GM12878 (cell line): ENCODE measurements around the gene PRKCE. TPM values are rescaled to one million over a fixed set of nuclear protein-coding genes. Genes with fewer than 3 reads are reported as not detected.

ENCODE experiments used
- ATAC-seq: fragments of 200-7000 bp; cut with Tn5 transposase; 3 replicates; pipeline ENCODE4 v1.9.1; 2020; ENCODE audit warnings: mild to moderate bottlenecking, moderate library complexity
- BruUV-seq: library from RNA; stranded (reverse); fragments of 400-500 nt; replicated peaks from 2 replicates; lab custom pipeline; 2021; lab: Mats Ljungman, UMichigan
- CTCF ChIA-PET: fragments of 300-600 bp; sonication (Branson Sonifier 250); formaldehyde crosslinking; extraction: SDS; loops from one replicate; lab custom pipeline; 2021; ENCODE audit warnings: inconsistent platforms; lab: Yijun Ruan, JAX
- POLR2A ChIA-PET: fragments of 350-600 bp; formaldehyde crosslinking; extraction: SDS; loops from one replicate; lab custom pipeline; 2021; ENCODE audit warnings: inconsistent platforms; lab: Charles Lee
- RAD21 ChIA-PET: fragments of 300-600 bp; sonication (Branson Sonifier 250); formaldehyde crosslinking; loops from one replicate; lab custom pipeline; 2023; ENCODE audit warnings: antibody characterized with exemption; ENCODE audit not compliant: unreplicated experiment; lab: Charles Lee
- SMC1A ChIA-PET: fragments of 300-600 bp; sonication (Branson Sonifier 250); formaldehyde crosslinking; loops from one replicate; lab custom pipeline; 2023; ENCODE audit not compliant: unreplicated experiment, uncharacterized antibody; lab: Charles Lee
- DNase-seq: peaks from one replicate; pipeline ENCODE4 v3.0.0-alpha.2; 2011; ENCODE audit warnings: low read depth, low spot score
- FAIRE-seq: peaks from 3 replicates; lab custom pipeline; 2011; peaks lifted over from hg19 to GRCh38; lab: Jason Lieb, UNC
- H2AFZ ChIP-seq: 2 replicates; pipeline ENCODE4 v1.6.0; 2011; ENCODE audit warnings: low read depth, low read length, control low read depth; ENCODE audit not compliant: control insufficient read depth
- H3K27ac ChIP-seq: 2 replicates; pipeline ENCODE4 v1.5.1; 2011; ENCODE audit warnings: control low read depth; ENCODE audit not compliant: control insufficient read depth, insufficient read depth
- H3K27me3 ChIP-seq, 2 experiments: replicated peaks in 1 of 2; 2 replicates each; pipeline versions ENCODE4 v1.6.0 to v1.6.1; 2011; ENCODE audit warnings: low read length in 1 of 2; ENCODE audit not compliant: control insufficient read depth in 2 of 2, insufficient read depth in 2 of 2
- H3K36me3 ChIP-seq, 2 experiments: 2 replicates each; pipeline ENCODE4 v1.5.1; 2011; ENCODE audit warnings: low read length in 1 of 2; ENCODE audit not compliant: control insufficient read depth in 2 of 2, insufficient read depth in 2 of 2
- H3K4me1 ChIP-seq: 2 replicates; pipeline ENCODE4 v1.6.1; 2011; ENCODE audit warnings: mild to moderate bottlenecking, low read length, moderate library complexity, mixed read lengths; ENCODE audit not compliant: control insufficient read depth, insufficient read depth
- H3K4me2 ChIP-seq: 2 replicates; pipeline ENCODE4 v1.6.0; 2011; ENCODE audit warnings: control low read depth; ENCODE audit not compliant: control insufficient read depth, insufficient read depth
- H3K4me3 ChIP-seq: fragments of 200-600 bp; sonication (generic); 2 replicates; pipeline ENCODE4 v1.5.1; 2016
- H3K79me2 ChIP-seq: 2 replicates; pipeline ENCODE4 v1.6.0; 2011; ENCODE audit warnings: low read length; ENCODE audit not compliant: control insufficient read depth, insufficient read depth
- H3K9ac ChIP-seq: 2 replicates; pipeline ENCODE4 v1.8.0; 2011; ENCODE audit warnings: low read length, control low read depth, mixed read lengths; ENCODE audit not compliant: control insufficient read depth, insufficient read depth
- H3K9me3 ChIP-seq: replicated peaks from 3 replicates; pipeline ENCODE4 v1.5.1; 2011; ENCODE audit warnings: mild to moderate bottlenecking, low read length; ENCODE audit not compliant: control insufficient read depth, insufficient read depth
- H4K20me1 ChIP-seq: 2 replicates; pipeline ENCODE4 v1.6.0; 2011; ENCODE audit not compliant: control insufficient read depth, insufficient read depth
- BCL3 ChIP-seq: IDR thresholded peaks from 2 replicates; pipeline ENCODE4 v1.6.1; 2011; ENCODE audit warnings: borderline replicate concordance, low read depth, mild to moderate bottlenecking, moderate library complexity, low read length; ENCODE audit not compliant: insufficient read depth, poor library complexity, severe bottlenecking
- BRCA1 ChIP-seq: IDR thresholded peaks from 2 replicates; pipeline ENCODE4 v1.6.1; 2011; ENCODE audit warnings: low read depth, low read length, improper control_type of control experiment
- HCFC1 ChIP-seq: fragments of 150-350 bp; IDR thresholded peaks from 2 replicates; pipeline ENCODE4 v1.6.1; 2014; ENCODE audit warnings: low read length
- HDGF ChIP-seq: fragments of 450-650 bp; IDR thresholded peaks from 2 replicates; pipeline ENCODE4 v1.6.1; 2016; ENCODE audit warnings: antibody characterized with exemption
- IKZF1 ChIP-seq: fragments of 450-650 bp; conservative IDR thresholded peaks from 2 replicates; pipeline ENCODE4 v1.6.1; 2017; ENCODE audit warnings: antibody characterized with exemption, mild to moderate bottlenecking
- JUND ChIP-seq: IDR thresholded peaks from 2 replicates; pipeline ENCODE4 v1.6.1; 2012; ENCODE audit warnings: low read depth, mild to moderate bottlenecking, low read length, improper control_type of control experiment, moderate library complexity
- MTA3 ChIP-seq: IDR thresholded peaks from 2 replicates; pipeline ENCODE4 v1.6.1; 2012; ENCODE audit warnings: low read length, inconsistent platforms, borderline replicate concordance
- SIN3A ChIP-seq: IDR thresholded peaks from 2 replicates; pipeline ENCODE4 v1.6.1; 2012; ENCODE audit warnings: low read depth, low read length, improper control_type of control experiment
- SMARCA5 ChIP-seq: fragments of 450-650 bp; IDR thresholded peaks from 2 replicates; pipeline ENCODE4 v1.6.1; 2017; ENCODE audit warnings: mild to moderate bottlenecking
- TARDBP ChIP-seq: IDR thresholded peaks from 2 replicates; pipeline ENCODE4 v1.6.1; 2016; ENCODE audit warnings: borderline replicate concordance
- WGBS: methylation state at CpG from one replicate; pipeline ENCODE4 v1.1.6; 2016; ENCODE audit warnings: low lambda C conversion rate; ENCODE audit not compliant: insufficient replicate concordance, insufficient coverage; ENCODE audit errors: missing lambda C conversion rate; 5-methylcytosine and 5-hydroxymethylcytosine counted together
- in situ Hi-C: fragments of 300-500 bp; cut with MboI; formaldehyde crosslinking; loops from 9 replicates; pipeline ENCODE4 v1.14.3; 2018; ENCODE audit warnings: mixed read lengths
- intact Hi-C: fragments of 100-400 bp; cut with micrococcal nuclease; formaldehyde crosslinking; loops from one replicate; pipeline ENCODE4 v1.14.2; 2022; ENCODE audit not compliant: unreplicated experiment
- polyA plus RNA-seq, 11 experiments: library from polyadenylated mRNA; depleted of rRNA in 4 of 11; unstranded in 6 of 11; stranded (reverse) in 5 of 11; fragments of >200 nt; fragmentation: Nextera tagmentation in 4 of 11; fragmentation: Illumina TruSeq in 1 of 11; extraction: Ambion mirVana in 4 of 11; extraction: Trizol in 1 of 11; gene quantifications; 1 replicate in 1 of 11; 2 replicates in 10 of 11; pipeline versions ENCODE4 v1.2.1 to v1.2.3, GENCODE V29; 2011 to 2016; ENCODE audit warnings: inconsistent platforms in 2 of 11, missing spikeins in 2 of 11, low read depth in 1 of 11
- total RNA-seq, 4 experiments: library from RNA; depleted of rRNA in 3 of 4; stranded (reverse); fragments of >200 nt in 3 of 4; fragmentation: Illumina TruSeq in 1 of 4; extraction: Trizol in 1 of 4; gene quantifications; 2 replicates each; pipeline versions ENCODE4 v1.2.1 to v1.2.3, GENCODE V29; 2013 to 2021
- TF ChIP-seq, protein P1 (sequence below): IDR thresholded peaks from 2 replicates; pipeline ENCODE4 v1.6.1; 2012; ENCODE audit warnings: low read depth, low read length, improper control_type of control experiment
- TF ChIP-seq, protein P2 (sequence below): fragments of 450-650 bp; conservative IDR thresholded peaks from 2 replicates; pipeline ENCODE4 v1.6.1; 2017; ENCODE audit warnings: mild to moderate bottlenecking, moderate library complexity
- TF ChIP-seq, protein P3 (sequence below): fragments of 450-650 bp; formaldehyde crosslinking; IDR thresholded peaks from 2 replicates; pipeline ENCODE4 v1.4.0; 2022; ENCODE audit warnings: mild to moderate bottlenecking, moderate library complexity
- TF ChIP-seq, protein P4 (sequence below): fragments of 450-650 bp; IDR thresholded peaks from 2 replicates; pipeline ENCODE4 v1.6.1; 2017; ENCODE audit warnings: antibody characterized with exemption, mild to moderate bottlenecking, moderate library complexity

PRKCE gene
- total and polyA plus RNA-seq, 10 of the 15 experiments (the other 5 are each of a cell fraction or from before 2014, with no cell fraction given): 2.6 to 28.2 (median 11.3) TPM

- FAIRE-seq: no peak
- Histone ChIP-seq H3K27ac (no peak overlapping the region), H2AFZ (no peak overlapping the region), H3K36me3 (peaks cover 5 to 30% of the 10 kb centered on the region in 2 experiments), H3K79me2 (peaks cover 8% of the 10 kb centered on the region), H3K4me1 (no peaks in the 10 kb centered on the region), H3K4me2 (no peak overlapping the region), H3K9ac (no peak overlapping the region), H3K9me3 (no peaks in the 10 kb centered on the region), H3K27me3 (no peaks in the 10 kb centered on the region), H4K20me1 (peaks cover 2% of the 10 kb centered on the region; the same call in 1 of the 2 replicates), H3K4me3 (no peak overlapping the region)
- ATAC-seq: no peak
- in situ Hi-C loops: no loop called here
- no peak for DNase-seq
- no TSS peak for BruUV-seq
- SMC1A ChIA-PET: no interaction called here
- CTCF ChIA-PET: interaction anchor here (1.0 to 1.6 kb wide), 2 partner anchors 17 to 19 kb away, joined by 3 to 6 read pairs; no protein-coding TSS in a partner anchor
- 89% methylated on average over 2 of the region's 2 CpGs for WGBS
- POLR2A ChIA-PET: no interaction called here
- TF ChIP-seq BCL3: no peak
- TF ChIP-seq HDGF: no peak
- TF ChIP-seq, protein P1, sequence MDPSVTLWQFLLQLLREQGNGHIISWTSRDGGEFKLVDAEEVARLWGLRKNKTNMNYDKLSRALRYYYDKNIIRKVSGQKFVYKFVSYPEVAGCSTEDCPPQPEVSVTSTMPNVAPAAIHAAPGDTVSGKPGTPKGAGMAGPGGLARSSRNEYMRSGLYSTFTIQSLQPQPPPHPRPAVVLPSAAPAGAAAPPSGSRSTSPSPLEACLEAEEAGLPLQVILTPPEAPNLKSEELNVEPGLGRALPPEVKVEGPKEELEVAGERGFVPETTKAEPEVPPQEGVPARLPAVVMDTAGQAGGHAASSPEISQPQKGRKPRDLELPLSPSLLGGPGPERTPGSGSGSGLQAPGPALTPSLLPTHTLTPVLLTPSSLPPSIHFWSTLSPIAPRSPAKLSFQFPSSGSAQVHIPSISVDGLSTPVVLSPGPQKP: no peak
- no peak for TF ChIP-seq TARDBP
- TF ChIP-seq, protein P2, sequence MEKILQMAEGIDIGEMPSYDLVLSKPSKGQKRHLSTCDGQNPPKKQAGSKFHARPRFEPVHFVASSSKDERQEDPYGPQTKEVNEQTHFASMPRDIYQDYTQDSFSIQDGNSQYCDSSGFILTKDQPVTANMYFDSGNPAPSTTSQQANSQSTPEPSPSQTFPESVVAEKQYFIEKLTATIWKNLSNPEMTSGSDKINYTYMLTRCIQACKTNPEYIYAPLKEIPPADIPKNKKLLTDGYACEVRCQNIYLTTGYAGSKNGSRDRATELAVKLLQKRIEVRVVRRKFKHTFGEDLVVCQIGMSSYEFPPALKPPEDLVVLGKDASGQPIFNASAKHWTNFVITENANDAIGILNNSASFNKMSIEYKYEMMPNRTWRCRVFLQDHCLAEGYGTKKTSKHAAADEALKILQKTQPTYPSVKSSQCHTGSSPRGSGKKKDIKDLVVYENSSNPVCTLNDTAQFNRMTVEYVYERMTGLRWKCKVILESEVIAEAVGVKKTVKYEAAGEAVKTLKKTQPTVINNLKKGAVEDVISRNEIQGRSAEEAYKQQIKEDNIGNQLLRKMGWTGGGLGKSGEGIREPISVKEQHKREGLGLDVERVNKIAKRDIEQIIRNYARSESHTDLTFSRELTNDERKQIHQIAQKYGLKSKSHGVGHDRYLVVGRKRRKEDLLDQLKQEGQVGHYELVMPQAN: no peak
- no peak for TF ChIP-seq BRCA1
- no peak for TF ChIP-seq JUND
- no peak for TF ChIP-seq IKZF1
- TF ChIP-seq SMARCA5: no peak
- TF ChIP-seq, protein P3, sequence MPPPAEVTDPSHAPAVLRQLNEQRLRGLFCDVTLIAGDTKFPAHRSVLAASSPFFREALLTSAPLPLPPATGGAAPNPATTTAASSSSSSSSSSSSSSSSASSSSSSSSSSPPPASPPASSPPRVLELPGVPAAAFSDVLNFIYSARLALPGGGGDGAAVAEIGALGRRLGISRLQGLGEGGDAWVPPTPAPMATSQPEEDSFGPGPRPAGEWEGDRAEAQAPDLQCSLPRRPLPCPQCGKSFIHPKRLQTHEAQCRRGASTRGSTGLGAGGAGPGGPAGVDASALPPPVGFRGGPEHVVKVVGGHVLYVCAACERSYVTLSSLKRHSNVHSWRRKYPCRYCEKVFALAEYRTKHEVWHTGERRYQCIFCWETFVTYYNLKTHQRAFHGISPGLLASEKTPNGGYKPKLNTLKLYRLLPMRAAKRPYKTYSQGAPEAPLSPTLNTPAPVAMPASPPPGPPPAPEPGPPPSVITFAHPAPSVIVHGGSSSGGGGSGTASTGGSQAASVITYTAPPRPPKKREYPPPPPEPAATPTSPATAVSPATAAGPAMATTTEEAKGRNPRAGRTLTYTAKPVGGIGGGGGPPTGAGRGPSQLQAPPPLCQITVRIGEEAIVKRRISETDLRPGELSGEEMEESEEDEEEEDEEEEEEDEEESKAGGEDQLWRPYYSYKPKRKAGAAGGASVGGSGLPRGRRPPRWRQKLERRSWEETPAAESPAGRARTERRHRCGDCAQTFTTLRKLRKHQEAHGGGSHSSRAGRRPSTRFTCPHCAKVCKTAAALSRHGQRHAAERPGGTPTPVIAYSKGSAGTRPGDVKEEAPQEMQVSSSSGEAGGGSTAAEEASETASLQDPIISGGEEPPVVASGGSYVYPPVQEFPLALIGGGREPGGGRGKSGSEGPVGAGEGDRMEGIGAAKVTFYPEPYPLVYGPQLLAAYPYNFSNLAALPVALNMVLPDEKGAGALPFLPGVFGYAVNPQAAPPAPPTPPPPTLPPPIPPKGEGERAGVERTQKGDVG (CRISPR knock-in tag): no peak
- no peak for TF ChIP-seq SIN3A
- TF ChIP-seq, protein P4, sequence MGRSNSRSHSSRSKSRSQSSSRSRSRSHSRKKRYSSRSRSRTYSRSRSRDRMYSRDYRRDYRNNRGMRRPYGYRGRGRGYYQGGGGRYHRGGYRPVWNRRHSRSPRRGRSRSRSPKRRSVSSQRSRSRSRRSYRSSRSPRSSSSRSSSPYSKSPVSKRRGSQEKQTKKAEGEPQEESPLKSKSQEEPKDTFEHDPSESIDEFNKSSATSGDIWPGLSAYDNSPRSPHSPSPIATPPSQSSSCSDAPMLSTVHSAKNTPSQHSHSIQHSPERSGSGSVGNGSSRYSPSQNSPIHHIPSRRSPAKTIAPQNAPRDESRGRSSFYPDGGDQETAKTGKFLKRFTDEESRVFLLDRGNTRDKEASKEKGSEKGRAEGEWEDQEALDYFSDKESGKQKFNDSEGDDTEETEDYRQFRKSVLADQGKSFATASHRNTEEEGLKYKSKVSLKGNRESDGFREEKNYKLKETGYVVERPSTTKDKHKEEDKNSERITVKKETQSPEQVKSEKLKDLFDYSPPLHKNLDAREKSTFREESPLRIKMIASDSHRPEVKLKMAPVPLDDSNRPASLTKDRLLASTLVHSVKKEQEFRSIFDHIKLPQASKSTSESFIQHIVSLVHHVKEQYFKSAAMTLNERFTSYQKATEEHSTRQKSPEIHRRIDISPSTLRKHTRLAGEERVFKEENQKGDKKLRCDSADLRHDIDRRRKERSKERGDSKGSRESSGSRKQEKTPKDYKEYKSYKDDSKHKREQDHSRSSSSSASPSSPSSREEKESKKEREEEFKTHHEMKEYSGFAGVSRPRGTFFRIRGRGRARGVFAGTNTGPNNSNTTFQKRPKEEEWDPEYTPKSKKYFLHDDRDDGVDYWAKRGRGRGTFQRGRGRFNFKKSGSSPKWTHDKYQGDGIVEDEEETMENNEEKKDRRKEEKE: no peak
- no peak for TF ChIP-seq MTA3
- no peak for TF ChIP-seq HCFC1
- intact Hi-C loops: no loop called here
- RAD21 ChIA-PET: no interaction called here
Measured at GRCh38 chr2:45602624-45603023, 48.9 kb upstream of the PRKCE start.
